Cardiac muscle cell (in vitro differentiated cells and primary cell): ENCODE results near the gene NEK5. TPM values are rescaled to one million over a fixed set of nuclear protein-coding genes. Genes with fewer than 3 reads are reported as not detected.
A peak's percentile ranks its signal among the peaks of the same experiment; 100 is the strongest.
"Not testable (repeated sequence)": the region's sequence is repeated elsewhere in the genome, so short reads cannot be mapped to it uniquely, and the experiment has no call there.

Source experiments
- DNase-seq, 2 donors: peaks; one replicate each; pipeline versions ENCODE4 v3.0.0 to v3.0.0-alpha.2; 2010 to 2017; ENCODE audit warnings: low read depth in 1 of 2, low spot score in 1 of 2
- H3K27ac ChIP-seq: fragments of 200-600 bp; sonication (generic); 2 replicates; pipeline ENCODE4 v1.5.1; 2016
- H3K27me3 ChIP-seq: fragments of 200-600 bp; sonication (generic); 2 replicates; pipeline ENCODE4 v1.6.0; 2016; ENCODE audit warnings: control low read depth
- H3K36me3 ChIP-seq: fragments of 200-600 bp; sonication (generic); 2 replicates; pipeline ENCODE4 v1.5.1; 2016; ENCODE audit warnings: control low read depth
- H3K4me1 ChIP-seq: fragments of 200-600 bp; sonication (generic); 2 replicates; pipeline ENCODE4 v1.8.1; 2017; ENCODE audit warnings: low read depth, mild to moderate bottlenecking, mixed run types
- H3K4me3 ChIP-seq: fragments of 200-600 bp; sonication (generic); 2 replicates; pipeline ENCODE4 v1.5.1; 2016; ENCODE audit warnings: mild to moderate bottlenecking
- H3K9me3 ChIP-seq: fragments of 200-600 bp; sonication (generic); 2 replicates; pipeline ENCODE4 v1.5.1; 2017; ENCODE audit warnings: low read depth, mild to moderate bottlenecking, control low read depth
- polyA plus RNA-seq: library from polyadenylated mRNA; unstranded; fragments of >200 nt; fragmentation: Nextera tagmentation; extraction: Ambion mirVana; gene quantifications from 2 replicates; pipeline ENCODE4 v1.2.1, GENCODE V29; 2016
- total RNA-seq: library from RNA; depleted of rRNA; stranded (reverse); fragments of >200 nt; gene quantifications from 2 replicates; pipeline ENCODE4 v1.2.3, GENCODE V29; 2016
- TF ChIP-seq, protein P1 (sequence below): IDR thresholded peaks from 2 replicates; pipeline ENCODE4 v1.5.1; 2012; ENCODE audit warnings: low read depth, mild to moderate bottlenecking, low read length

The NEK5 gene
- total and polyA plus RNA-seq, 2 experiments from 2014 or later: 0.33 to 0.34 TPM

DNA sequence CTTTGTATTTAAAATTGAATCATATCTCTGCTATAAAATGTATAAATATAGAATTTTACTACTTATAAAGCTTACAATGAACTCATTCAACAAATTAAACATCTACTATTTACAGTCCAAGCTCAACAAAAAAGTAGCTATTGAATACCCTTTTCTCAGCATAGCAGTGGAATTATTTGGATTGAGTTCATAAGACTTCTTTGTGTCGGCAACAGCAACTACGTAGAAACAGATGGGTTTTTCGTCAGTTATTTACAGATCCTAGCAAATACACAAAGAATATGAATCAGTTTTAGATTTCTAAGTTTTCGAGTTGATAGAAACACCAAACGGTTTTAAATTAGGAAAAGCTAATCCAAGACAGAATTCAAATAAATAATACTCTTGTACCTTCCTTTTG lies 41.0 kb upstream of the NEK5 start:
- no peaks in the 10 kb centered on the region for H3K27me3 ChIP-seq
- DNase-seq: no peak
- TF ChIP-seq, protein P1, sequence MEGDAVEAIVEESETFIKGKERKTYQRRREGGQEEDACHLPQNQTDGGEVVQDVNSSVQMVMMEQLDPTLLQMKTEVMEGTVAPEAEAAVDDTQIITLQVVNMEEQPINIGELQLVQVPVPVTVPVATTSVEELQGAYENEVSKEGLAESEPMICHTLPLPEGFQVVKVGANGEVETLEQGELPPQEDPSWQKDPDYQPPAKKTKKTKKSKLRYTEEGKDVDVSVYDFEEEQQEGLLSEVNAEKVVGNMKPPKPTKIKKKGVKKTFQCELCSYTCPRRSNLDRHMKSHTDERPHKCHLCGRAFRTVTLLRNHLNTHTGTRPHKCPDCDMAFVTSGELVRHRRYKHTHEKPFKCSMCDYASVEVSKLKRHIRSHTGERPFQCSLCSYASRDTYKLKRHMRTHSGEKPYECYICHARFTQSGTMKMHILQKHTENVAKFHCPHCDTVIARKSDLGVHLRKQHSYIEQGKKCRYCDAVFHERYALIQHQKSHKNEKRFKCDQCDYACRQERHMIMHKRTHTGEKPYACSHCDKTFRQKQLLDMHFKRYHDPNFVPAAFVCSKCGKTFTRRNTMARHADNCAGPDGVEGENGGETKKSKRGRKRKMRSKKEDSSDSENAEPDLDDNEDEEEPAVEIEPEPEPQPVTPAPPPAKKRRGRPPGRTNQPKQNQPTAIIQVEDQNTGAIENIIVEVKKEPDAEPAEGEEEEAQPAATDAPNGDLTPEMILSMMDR: no peak

DNA sequence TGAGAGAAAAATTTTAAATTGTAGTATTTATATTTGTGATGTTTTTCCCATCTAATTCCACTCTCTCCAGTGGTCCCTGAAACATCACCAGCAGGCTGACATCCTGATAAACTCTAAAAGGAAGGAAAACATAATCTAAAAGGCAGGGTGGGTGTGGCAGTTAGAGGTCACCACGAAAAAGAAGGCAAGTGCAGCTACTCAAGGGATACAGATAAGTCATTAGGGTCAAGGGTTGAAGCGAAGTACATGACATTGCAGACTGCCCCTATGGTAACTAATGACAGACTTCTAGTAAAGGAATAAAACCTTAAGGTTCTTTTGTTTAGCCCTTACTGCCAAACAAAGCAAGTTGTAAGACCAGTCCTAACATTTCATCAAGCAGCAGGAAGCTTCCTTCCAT lies 36.5 kb upstream of the NEK5 start:
- H3K4me3 ChIP-seq: no peak overlapping the region
- no peak for DNase-seq
- H3K9me3 ChIP-seq: no peaks in the 10 kb centered on the region
- peaks cover 10% of the 10 kb centered on the region for H3K4me1 ChIP-seq
- peaks cover 18% of the 10 kb centered on the region for H3K36me3 ChIP-seq
- no peak overlapping the region for H3K27ac ChIP-seq
- TF ChIP-seq, protein P1: no peak
- no peaks in the 10 kb centered on the region for H3K27me3 ChIP-seq

More for the DNA sequence above, 41.0 kb upstream of the NEK5 start:
- no peak overlapping the region for H3K27ac ChIP-seq
- H3K9me3 ChIP-seq: no peaks in the 10 kb centered on the region
- peaks cover 32% of the 10 kb centered on the region for H3K36me3 ChIP-seq
- no peaks in the 10 kb centered on the region for H3K4me1 ChIP-seq
- no peak overlapping the region for H3K4me3 ChIP-seq

DNA sequence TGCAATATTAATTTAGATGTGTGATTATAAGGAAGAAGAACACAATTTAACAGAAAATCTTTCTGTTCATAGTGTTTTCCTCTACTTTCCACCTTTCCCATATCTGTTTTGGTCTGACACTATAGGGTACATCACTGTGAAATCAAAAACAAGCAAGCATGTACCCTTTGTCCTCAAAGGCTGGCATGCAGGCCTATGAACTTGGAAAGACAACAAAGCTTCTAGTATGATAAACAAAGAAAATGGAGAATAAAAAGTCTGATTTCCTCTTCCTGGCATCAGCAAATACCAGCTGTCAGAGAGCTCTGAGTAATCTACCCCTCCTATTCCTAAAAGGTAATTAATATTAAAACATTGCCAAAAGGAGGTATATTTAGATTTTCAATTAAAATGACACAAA lies 36.1 kb upstream of the NEK5 start:
- no peak for DNase-seq
- Histone ChIP-seq H3K9me3 (no peaks in the 10 kb centered on the region), H3K27ac (no peak overlapping the region), H3K27me3 (no peaks in the 10 kb centered on the region), H3K36me3 (peaks cover 14% of the 10 kb centered on the region), H3K4me3 (no peak overlapping the region), H3K4me1 (peaks cover 10% of the 10 kb centered on the region)
- TF ChIP-seq, protein P1: no peak

DNA sequence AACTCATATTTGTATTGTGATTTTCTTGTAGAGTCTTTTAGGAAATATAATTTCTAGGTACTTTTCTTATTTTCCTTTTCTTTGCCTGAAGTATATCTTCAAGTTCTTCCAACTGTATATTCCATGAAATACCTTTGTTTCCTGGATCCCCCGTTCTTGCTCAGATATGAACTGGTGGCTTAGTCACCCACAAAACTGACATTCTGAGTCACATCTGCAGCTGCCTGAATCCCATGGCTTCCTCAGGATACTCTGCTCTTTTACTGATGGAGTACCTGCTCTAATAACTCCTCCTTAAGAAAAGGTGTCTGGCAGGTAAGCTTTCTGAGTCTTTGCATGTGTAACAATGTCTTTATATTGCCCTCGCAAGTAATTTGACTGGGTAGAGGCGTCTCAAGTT lies 35.0 kb upstream of the NEK5 start:
- not testable (repeated sequence) for H3K36me3 ChIP-seq, H3K27ac ChIP-seq, H3K27me3 ChIP-seq, H3K4me3 ChIP-seq, H3K9me3 ChIP-seq, DNase-seq, H3K4me1 ChIP-seq

DNA sequence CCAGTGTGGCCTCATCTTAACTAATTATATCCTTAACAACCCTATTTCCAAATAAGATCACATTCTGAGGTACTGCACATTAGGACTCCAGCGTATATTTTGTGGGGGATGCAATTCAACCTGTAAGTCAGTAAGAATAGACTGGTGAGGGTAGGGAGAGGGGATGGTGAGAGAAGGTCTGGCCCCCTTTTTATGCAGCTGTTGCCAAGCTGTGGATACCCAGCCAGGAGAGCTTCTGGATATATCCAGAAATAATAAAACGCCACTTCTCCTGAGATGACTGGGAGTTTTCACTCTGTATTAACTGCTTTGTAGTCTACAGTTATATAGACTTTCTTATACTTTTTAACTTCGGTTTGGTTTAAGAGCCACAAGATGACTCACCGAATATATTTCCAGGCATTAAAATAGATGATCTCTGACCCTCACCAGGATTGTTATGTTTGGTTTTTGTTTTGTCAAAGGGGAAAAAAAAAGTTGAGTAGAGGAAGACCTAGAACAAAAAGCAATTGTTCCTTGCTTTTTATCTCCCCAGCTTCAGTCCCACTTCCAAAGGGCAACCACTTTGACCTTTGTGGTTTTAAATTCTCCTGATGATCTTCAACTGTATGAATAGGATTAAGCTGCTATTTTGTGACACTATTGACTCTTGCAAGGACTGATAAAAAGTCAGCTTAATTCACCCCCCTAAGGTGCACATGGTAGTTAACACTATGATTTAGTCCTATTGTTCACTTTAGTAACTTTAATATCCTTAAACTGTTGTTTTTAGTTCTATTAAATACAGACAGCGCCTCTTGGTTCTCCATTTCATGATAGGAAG lies 33.6 kb upstream of the NEK5 start:
- Histone ChIP-seq H3K27me3 (no peaks in the 10 kb centered on the region), H3K36me3 (no peaks in the 10 kb centered on the region), H3K4me3 (no peak overlapping the region), H3K4me1 (peaks cover 10% of the 10 kb centered on the region), H3K27ac (peak overlapping the region; percentile 9), H3K9me3 (no peaks in the 10 kb centered on the region)
- TF ChIP-seq, protein P1: no peak
- DNase-seq: peak in 1 of 2 donors; percentile 72

DNA sequence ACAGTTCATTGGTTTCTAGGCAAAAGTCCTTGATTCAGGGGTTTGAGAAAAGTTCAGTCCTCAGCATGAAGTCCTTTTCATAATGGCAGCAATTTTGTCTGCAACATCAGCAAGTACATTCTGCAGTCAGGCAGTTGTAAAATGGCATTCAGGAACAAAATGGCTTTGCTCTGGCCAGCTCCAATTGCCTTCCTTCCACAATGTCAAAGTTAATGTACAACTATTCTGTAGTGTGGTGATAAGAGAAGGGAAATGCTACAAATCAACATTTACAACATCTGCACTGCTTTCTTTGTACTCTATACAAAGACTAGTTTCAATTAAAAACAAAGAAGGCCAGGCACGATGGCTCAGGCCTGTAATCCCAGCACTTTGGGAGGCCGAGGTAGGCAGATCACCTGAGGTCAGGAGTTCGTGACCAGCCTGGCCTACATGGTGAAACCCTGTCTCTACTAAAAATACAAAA lies 32.3 kb upstream of the NEK5 start:
- Histone ChIP-seq H3K4me3 (no peak overlapping the region), H3K36me3 (no peaks in the 10 kb centered on the region), H3K9me3 (no peaks in the 10 kb centered on the region), H3K27ac (no peak overlapping the region), H3K4me1 (peaks cover 10% of the 10 kb centered on the region), H3K27me3 (no peaks in the 10 kb centered on the region)
- TF ChIP-seq, protein P1: no peak
- DNase-seq: no peak
